T-helper 17 cell (primary cell): ENCODE data around the gene GKN1. TPM values are rescaled to one million over a fixed set of nuclear protein-coding genes. Genes with fewer than 3 reads are reported as not detected.
"Not testable (repeated sequence)": the region's sequence is repeated elsewhere in the genome, so short reads cannot be mapped to it uniquely, and the experiment has no call there.

Experiments
- ATAC-seq: fragments of 150-1000 bp; cut with Tn5 transposase; 2 replicates; pipeline ENCODE4 v1.10.0; 2021; ENCODE audit warnings: mild to moderate bottlenecking, moderate library complexity
- DNase-seq, 3 donors: peaks; one replicate each; pipeline versions ENCODE4 v3.0.0 to v3.0.0-alpha.2; 2020 to 2021
- H3K9me3 ChIP-seq: one replicate; pipeline ENCODE4 v1.7.0; 2013; ENCODE audit warnings: low read length, mild to moderate bottlenecking; ENCODE audit not compliant: control insufficient read depth, poor library complexity, severe bottlenecking
- H3K27ac Mint-ChIP-seq: one replicate; pipeline ENCODE4 v1.8.0; 2022; ENCODE audit warnings: mild to moderate bottlenecking, moderate library complexity, mixed read lengths
- H3K27me3 Mint-ChIP-seq: one replicate; pipeline ENCODE4 v1.8.0; 2022; ENCODE audit warnings: mixed read lengths
- H3K36me3 Mint-ChIP-seq: one replicate; pipeline ENCODE4 v1.8.0; 2022; ENCODE audit warnings: low read depth, mixed read lengths
- H3K4me1 Mint-ChIP-seq: one replicate; pipeline ENCODE4 v1.8.0; 2022; ENCODE audit warnings: mild to moderate bottlenecking, mixed read lengths
- H3K4me3 Mint-ChIP-seq: one replicate; pipeline ENCODE4 v1.8.0; 2022; ENCODE audit warnings: mild to moderate bottlenecking, moderate library complexity, mixed read lengths
- total RNA-seq, 4 donors: library from RNA in 2 of 4; stranded (reverse) in 2 of 4; gene quantifications; one replicate each; pipeline ENCODE4 v1.2.3 and lab custom pipeline; 2022 to 2026

Gene GKN1
- total RNA-seq, 2 donors from 2014 or later = not detected

DNA sequence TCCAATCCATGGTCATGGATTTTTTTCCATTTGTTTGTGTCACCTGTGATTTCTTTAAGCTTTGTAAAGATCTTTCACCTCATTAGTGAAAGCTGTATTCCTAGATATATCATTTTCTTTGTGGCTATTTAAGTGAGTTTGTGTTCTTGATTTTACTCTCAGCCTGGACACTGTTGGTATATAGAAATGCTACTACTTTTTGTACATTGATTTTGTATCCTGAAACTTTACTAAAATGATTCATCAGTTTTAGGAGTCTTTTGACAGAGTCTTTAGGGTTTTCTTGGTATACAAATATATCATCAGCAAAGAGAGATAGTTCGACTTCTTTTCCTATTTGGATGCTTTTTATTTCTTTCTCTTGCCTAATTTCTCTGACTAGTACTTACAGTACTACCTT, 34.1 kb upstream of the GKN1 start:
- no peak for DNase-seq
- H3K9me3 ChIP-seq = no peaks in the 10 kb centered on the region
- no peak overlapping the region for H3K4me3 Mint-ChIP-seq
- peaks cover 33% of the 10 kb centered on the region for H3K27me3 Mint-ChIP-seq
- peaks cover 5% of the 10 kb centered on the region for H3K4me1 Mint-ChIP-seq
- no peak overlapping the region for H3K27ac Mint-ChIP-seq
- no peak for ATAC-seq
- peaks cover 11% of the 10 kb centered on the region for H3K36me3 Mint-ChIP-seq

- Mint-ChIP-seq H3K4me1 (peaks cover 5% of the 10 kb centered on the region), H3K4me3 (no peak overlapping the region), H3K36me3 (peaks cover 11% of the 10 kb centered on the region), H3K27me3 (peaks cover 38% of the 10 kb centered on the region), H3K27ac (no peak overlapping the region)
- H3K9me3 ChIP-seq = no peaks in the 10 kb centered on the region
- no peak for DNase-seq
- ATAC-seq = no peak
Measured at GRCh38 chr2:68942827-68943226, 31.6 kb upstream of the GKN1 start.

- H3K9me3 ChIP-seq = no peaks in the 10 kb centered on the region
- H3K27me3 Mint-ChIP-seq = peaks cover 45% of the 10 kb centered on the region
- H3K36me3 Mint-ChIP-seq = peaks cover 11% of the 10 kb centered on the region
- no peak overlapping the region for H3K4me3 Mint-ChIP-seq
- H3K27ac Mint-ChIP-seq = no peak overlapping the region
- H3K4me1 Mint-ChIP-seq = peaks cover 5% of the 10 kb centered on the region
- ATAC-seq (peak; percentile 81), DNase-seq (peak in 2 of 3 donors; percentile 23 to 42)
Measured at GRCh38 chr2:68943581-68944568, 30.6 kb upstream of the GKN1 start.

GRCh38 chr2:68946117-68946516, 28.3 kb upstream of the GKN1 start:
- Mint-ChIP-seq H3K4me1 (peaks cover 5% of the 10 kb centered on the region), H3K4me3 (no peak overlapping the region), H3K27ac (no peak overlapping the region), H3K27me3 (peaks cover 56% of the 10 kb centered on the region), H3K36me3 (peaks cover 12% of the 10 kb centered on the region)
- H3K9me3 ChIP-seq = no peaks in the 10 kb centered on the region
- ATAC-seq (no peak), DNase-seq (no peak)

DNA sequence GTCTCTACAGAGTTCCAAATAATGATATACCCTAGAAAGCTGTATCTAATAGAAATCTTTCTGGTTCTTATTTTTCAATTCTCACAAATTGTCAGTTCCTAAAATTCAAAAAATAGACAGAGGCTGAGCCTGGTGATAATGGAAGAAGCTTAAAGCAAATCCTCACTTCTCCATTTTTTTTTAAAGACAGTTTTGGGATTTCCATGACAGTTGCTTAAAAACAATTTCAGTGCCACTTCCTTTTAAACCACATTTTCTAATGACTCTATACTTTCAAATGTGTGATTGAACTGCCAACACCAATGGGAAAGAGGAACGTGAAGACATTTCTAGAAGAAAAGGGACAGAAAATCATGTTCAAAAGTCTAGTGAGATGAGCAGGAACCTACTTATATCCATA, 25.7 kb upstream of the GKN1 start:
- no peak overlapping the region for H3K4me3 Mint-ChIP-seq
- H3K9me3 ChIP-seq = no peaks in the 10 kb centered on the region
- no peak for DNase-seq
- peaks cover 5% of the 10 kb centered on the region for H3K36me3 Mint-ChIP-seq
- H3K27me3 Mint-ChIP-seq = peaks cover 44% of the 10 kb centered on the region
- H3K4me1 Mint-ChIP-seq = peaks cover under 1% of the 10 kb centered on the region
- no peak for ATAC-seq
- H3K27ac Mint-ChIP-seq = no peak overlapping the region

DNA sequence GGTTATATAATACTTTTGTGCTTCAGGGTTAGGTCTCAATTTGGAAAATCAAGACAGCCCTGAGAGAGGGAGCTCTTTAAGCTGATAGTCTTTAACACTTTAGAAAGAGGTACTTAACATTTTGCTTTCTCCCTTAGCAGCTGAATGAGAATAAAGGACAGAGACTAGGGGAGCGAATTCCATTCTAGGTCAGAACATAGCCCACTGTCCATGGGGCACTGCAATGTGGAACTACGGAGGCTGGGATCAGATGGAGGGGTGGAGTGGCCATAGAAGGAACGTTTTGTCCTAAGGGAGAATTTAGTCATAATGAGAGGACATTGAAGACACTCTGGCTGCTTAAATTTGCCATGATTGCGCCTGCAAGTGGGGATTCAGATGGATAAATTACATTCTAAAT, 22.5 kb upstream of the GKN1 start:
- H3K4me3 Mint-ChIP-seq = no peak overlapping the region
- ATAC-seq (no peak), DNase-seq (no peak)
- peaks cover 2% of the 10 kb centered on the region for H3K36me3 Mint-ChIP-seq
- H3K27me3 Mint-ChIP-seq = peaks cover 30% of the 10 kb centered on the region
- H3K9me3 ChIP-seq = no peaks in the 10 kb centered on the region
- no peaks in the 10 kb centered on the region for H3K4me1 Mint-ChIP-seq
- H3K27ac Mint-ChIP-seq = no peak overlapping the region

- ATAC-seq (no peak), DNase-seq (no peak)
- Mint-ChIP-seq H3K4me3 (no peak within 1 kb of the TSS), H3K36me3 (peaks cover 2% of the 10 kb centered on the region), H3K4me1 (no peaks in the 10 kb centered on the region), H3K27ac (no peak within 1 kb of the TSS), H3K27me3 (peaks cover 30% of the 10 kb centered on the region)
- no peaks in the 10 kb centered on the region for H3K9me3 ChIP-seq
Measured at GRCh38 chr2:68952887-68953521, 21.4 kb upstream of the GKN1 start, which contains the start of gene GKN2. TSS of gene GKN2 (minus strand) at chr2:68952893. CDS start at chr2:68952861, 32 bp downstream.

GRCh38 chr2:68955432-68955831, 19.0 kb upstream of the GKN1 start:
- not testable (repeated sequence) for H3K27ac Mint-ChIP-seq, H3K4me1 Mint-ChIP-seq, H3K4me3 Mint-ChIP-seq, ATAC-seq, H3K36me3 Mint-ChIP-seq, DNase-seq, H3K9me3 ChIP-seq
- peaks cover 25% of the 10 kb centered on the region for H3K27me3 Mint-ChIP-seq

GRCh38 chr2:68959001-68959400, 15.4 kb upstream of the GKN1 start:
- H3K4me1 Mint-ChIP-seq = no peaks in the 10 kb centered on the region
- ATAC-seq = no peak
- peaks cover 13% of the 10 kb centered on the region for H3K27me3 Mint-ChIP-seq
- no peaks in the 10 kb centered on the region for H3K9me3 ChIP-seq
- DNase-seq = no peak
- no peak overlapping the region for H3K27ac Mint-ChIP-seq
- H3K36me3 Mint-ChIP-seq = no peaks in the 10 kb centered on the region
- no peak overlapping the region for H3K4me3 Mint-ChIP-seq

GRCh38 chr2:68961380-68961779, 13.1 kb upstream of the GKN1 start:
- no peaks in the 10 kb centered on the region for H3K4me1 Mint-ChIP-seq
- H3K27ac Mint-ChIP-seq = no peak overlapping the region
- H3K27me3 Mint-ChIP-seq = peaks cover 21% of the 10 kb centered on the region

GRCh38 chr2:68964282-68964681, 10.2 kb upstream of the GKN1 start:
- Mint-ChIP-seq H3K36me3 (peaks cover 2% of the 10 kb centered on the region), H3K4me3 (no peak overlapping the region)

More at GRCh38 chr2:68961380-68961779, 13.1 kb upstream of the GKN1 start:
- Mint-ChIP-seq H3K36me3 (no peaks in the 10 kb centered on the region), H3K4me3 (no peak overlapping the region)
- ATAC-seq = no peak
- H3K9me3 ChIP-seq = no peaks in the 10 kb centered on the region
- DNase-seq = no peak

DNA sequence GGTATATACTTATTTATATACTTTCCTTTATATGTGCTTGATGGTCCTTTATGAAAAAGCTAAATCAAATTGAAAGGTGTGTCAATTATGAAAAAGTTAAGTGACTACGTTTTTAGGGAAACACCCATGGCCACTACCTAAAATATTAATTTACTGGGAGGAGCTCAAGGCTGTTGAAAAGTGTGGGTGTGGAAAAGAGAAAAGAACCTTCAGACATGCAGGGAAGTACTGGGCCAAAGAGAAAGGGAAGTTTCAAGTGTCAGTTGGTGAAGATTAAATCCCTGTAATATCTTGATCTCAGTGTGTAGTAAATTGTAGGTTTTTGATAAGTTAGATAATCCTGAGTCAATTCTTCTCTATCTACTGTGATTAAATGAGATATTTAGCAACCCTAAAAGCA, 6.2 kb upstream of the GKN1 start:
- Mint-ChIP-seq H3K36me3 (peaks cover 2% of the 10 kb centered on the region), H3K4me1 (peaks cover 2% of the 10 kb centered on the region), H3K4me3 (no peak overlapping the region), H3K27ac (no peak overlapping the region), H3K27me3 (peaks cover 29% of the 10 kb centered on the region)
- no peak for DNase-seq
- H3K9me3 ChIP-seq = no peaks in the 10 kb centered on the region
- ATAC-seq = no peak

More at GRCh38 chr2:68964282-68964681, 10.2 kb upstream of the GKN1 start:
- Mint-ChIP-seq H3K27me3 (peaks cover 18% of the 10 kb centered on the region), H3K27ac (no peak overlapping the region), H3K4me1 (peaks cover 2% of the 10 kb centered on the region)
- ATAC-seq (no peak), DNase-seq (no peak)
- H3K9me3 ChIP-seq = no peaks in the 10 kb centered on the region

GRCh38 chr2:68969736-68970490, 4.5 kb upstream of the GKN1 start:
- no peaks in the 10 kb centered on the region for H3K9me3 ChIP-seq
- H3K27ac Mint-ChIP-seq = no peak overlapping the region
- peaks cover 34% of the 10 kb centered on the region for H3K27me3 Mint-ChIP-seq
- ATAC-seq = no peak
- peaks cover 2% of the 10 kb centered on the region for H3K4me1 Mint-ChIP-seq
- DNase-seq = no peak
- H3K36me3 Mint-ChIP-seq = peaks cover 2% of the 10 kb centered on the region
- H3K4me3 Mint-ChIP-seq = no peak overlapping the region
